HG02571 (cell line): Measurements from ENCODE around the gene PTPN9.

ENCODE experiments used
- ATAC-seq: cut with Tn5 transposase; IDR thresholded peaks from one replicate; pipeline ENCODE4 v1.9.1; 2021; ENCODE audit warnings: mild to moderate bottlenecking, moderate library complexity; ENCODE audit not compliant: unreplicated experiment

The PTPN9 gene

GRCh38 chr15:75425966-75426500, 153.1 kb downstream of the PTPN9 start:
- ATAC-seq, result no peak

GRCh38 chr15:75422554-75422953, 156.6 kb downstream of the PTPN9 start:
- ATAC-seq, result no peak

- no peak for ATAC-seq
These were observed 158.4 kb downstream of the PTPN9 start for GRCh38 chr15:75420698-75421097.

GRCh38 chr15:75416584-75416983, 162.5 kb downstream of the PTPN9 start:
- ATAC-seq, result no peak
